H1 (cell line): ENCODE data around the gene BMPR1A. TPM values are rescaled to one million over a fixed set of nuclear protein-coding genes. Genes with fewer than 3 reads are reported as not detected.

Experiments
- CBX5 ChIP-seq: fragments of 300-800, 300-1000 bp; sonication (generic); IDR thresholded peaks from 2 replicates; pipeline ENCODE4 v1.7.1; 2016; ENCODE audit warnings: antibody characterized with exemption, low read length, low read depth
- CEBPB ChIP-seq: IDR thresholded peaks from 2 replicates; pipeline ENCODE4 v1.6.1; 2012; ENCODE audit warnings: low read depth, low read length
- RAD21 ChIP-seq, 2 experiments: IDR thresholded peaks in 1 of 2; conservative IDR thresholded peaks in 1 of 2; 2 replicates each; pipeline ENCODE4 v1.6.1; 2011; ENCODE audit warnings: low read depth in 2 of 2, low read length in 2 of 2, improper control_type of control experiment in 1 of 2, inconsistent platforms in 1 of 2, mild to moderate bottlenecking in 1 of 2, moderate library complexity in 1 of 2
- polyA plus RNA-seq, 7 experiments: library from polyadenylated mRNA; depleted of rRNA in 3 of 7; stranded (reverse) in 5 of 7; unstranded in 2 of 7; fragments of >200 nt in 5 of 7; fragments of 200-250 nt in 2 of 7; gene quantifications; 1 replicate in 5 of 7; 2 replicates in 1 of 7; 4 replicates in 1 of 7; pipeline versions ENCODE4 v1.2.1 to v1.2.3, GENCODE V29; 2011 to 2013; ENCODE audit warnings: missing spikeins in 2 of 7, mixed read lengths in 2 of 7
- total RNA-seq: library from RNA; stranded (reverse); fragmentation: NEBNext Ultra II Directional; extraction: Animal tissue kit (Norgen Biotek cat#: 25700); gene quantifications from 2 replicates; pipeline ENCODE4 v1.2.1, GENCODE V29; 2021

Gene BMPR1A
- total and polyA plus RNA-seq, 2 of the 8 experiments (the other 6 are each of a cell fraction or from before 2014, with no cell fraction given) = 34.4 to 129 TPM

DNA sequence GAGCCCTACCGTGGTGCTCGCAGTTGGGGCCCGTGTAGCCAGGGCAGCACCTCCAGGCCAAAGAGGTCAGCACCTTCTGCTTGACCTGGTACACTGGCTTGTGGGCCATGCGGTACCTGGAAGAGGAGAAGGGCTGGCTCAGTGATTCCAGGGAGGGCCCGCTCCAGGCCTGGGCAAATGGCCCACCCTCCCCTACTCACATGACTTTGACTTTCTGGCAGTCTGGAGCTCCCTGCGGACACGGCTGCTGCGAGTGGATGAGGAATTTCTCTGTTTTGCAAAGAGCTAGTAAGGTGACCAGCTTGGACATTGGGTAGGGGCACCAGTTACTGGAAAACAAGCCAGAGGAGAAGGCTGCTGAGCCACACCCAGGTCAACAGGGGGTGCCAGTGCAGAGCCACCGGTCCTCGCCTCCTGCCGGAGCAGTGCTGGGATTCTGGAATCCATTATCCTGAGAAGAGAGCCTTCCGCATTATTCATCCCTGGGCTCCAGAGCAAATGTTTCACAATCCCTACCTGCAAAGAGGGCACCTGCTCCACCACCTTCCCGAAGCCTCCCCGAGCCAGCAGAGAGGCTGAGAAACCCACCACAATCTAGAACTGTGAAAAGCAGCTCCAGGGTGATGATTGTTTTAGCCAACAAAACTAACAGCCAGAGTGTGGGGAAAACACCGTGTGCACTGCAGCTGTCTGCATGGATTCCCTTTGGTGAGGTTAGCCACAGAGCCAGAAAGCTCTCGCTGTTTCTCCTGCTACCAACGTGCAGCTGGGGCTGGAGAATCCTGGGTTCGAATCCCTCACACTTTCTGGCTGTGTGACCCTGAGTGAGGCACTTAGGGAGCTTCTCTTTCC, 189.2 kb downstream of the BMPR1A start (continued):
- TF ChIP-seq CEBPB (peak; percentile 92), CBX5 (no peak), RAD21 (IDR thresholded peaks at IDR 0.05 in 1 of 2, conservative IDR thresholded peaks at IDR 0.05 in 1 of 2; ENCODE audit: low read depth in 2 of 2, low read length in 2 of 2) (peak; percentile 87 to 88)
